Muscle layer of colon (tissue), 2 donors: ENCODE data around the gene NFAT5.
A peak's percentile ranks its signal among the peaks of the same experiment; 100 is the strongest.

ENCODE experiments used
- H3K27ac ChIP-seq: one replicate; pipeline ENCODE4 v1.7.0; 2013; ENCODE audit warnings: low read depth, mild to moderate bottlenecking, low read length, moderate library complexity
- H3K27me3 ChIP-seq, 2 donors: one replicate each; pipeline ENCODE4 v1.7.0; 2013; ENCODE audit warnings: low read length in 2 of 2, mild to moderate bottlenecking in 2 of 2; ENCODE audit not compliant: insufficient read depth in 2 of 2, control insufficient read depth in 1 of 2
- H3K36me3 ChIP-seq: one replicate; pipeline ENCODE4 v1.7.0; 2013; ENCODE audit warnings: mild to moderate bottlenecking, low read length; ENCODE audit not compliant: insufficient read depth
- H3K4me1 ChIP-seq: one replicate; pipeline ENCODE4 v1.7.0; 2013; ENCODE audit warnings: mild to moderate bottlenecking, low read length; ENCODE audit not compliant: insufficient read depth
- H3K4me3 ChIP-seq, 2 donors: one replicate each; pipeline ENCODE4 v1.7.0; 2013; ENCODE audit warnings: low read length in 2 of 2, low read depth in 1 of 2, mild to moderate bottlenecking in 1 of 2, moderate library complexity in 1 of 2
- H3K9ac ChIP-seq: one replicate; pipeline ENCODE4 v1.7.0; 2013; ENCODE audit warnings: low read length
- H3K9me3 ChIP-seq: one replicate; pipeline ENCODE4 v1.7.0; 2013; ENCODE audit warnings: mild to moderate bottlenecking, low read length
- donor health status: abdominal sarcoma.
- donor health status: Adenocarcinoma of cecum.

The NFAT5 gene

GRCh38 chr16:69732101-69732500 is 166.3 kb downstream of the NFAT5 start:
- peaks cover 6% of the 10 kb centered on the region for H3K4me1 ChIP-seq
- no peak overlapping the region for H3K9ac ChIP-seq
- no peaks in the 10 kb centered on the region for H3K27me3 ChIP-seq
- H3K36me3 ChIP-seq = no peaks in the 10 kb centered on the region
- no peak overlapping the region for H3K4me3 ChIP-seq
- no peak overlapping the region for H3K27ac ChIP-seq
- no peaks in the 10 kb centered on the region for H3K9me3 ChIP-seq

GRCh38 chr16:69741519-69741918 is 175.8 kb downstream of the NFAT5 start:
- Histone ChIP-seq H3K4me3 (no peak overlapping the region), H3K27ac (no peak overlapping the region), H3K4me1 (no peaks in the 10 kb centered on the region), H3K27me3 (no peaks in the 10 kb centered on the region), H3K36me3 (peaks cover 54% of the 10 kb centered on the region), H3K9ac (no peak overlapping the region), H3K9me3 (no peaks in the 10 kb centered on the region)

GRCh38 chr16:69741951-69742904 is 176.5 kb downstream of the NFAT5 start:
- Histone ChIP-seq H3K27ac (no peak overlapping the region), H3K36me3 (peaks cover 57% of the 10 kb centered on the region), H3K27me3 (no peaks in the 10 kb centered on the region), H3K4me1 (no peaks in the 10 kb centered on the region), H3K4me3 (no peak overlapping the region), H3K9ac (no peak overlapping the region), H3K9me3 (no peaks in the 10 kb centered on the region)

GRCh38 chr16:69744363-69745231 is 178.8 kb downstream of the NFAT5 start:
- Histone ChIP-seq H3K27ac (no peak overlapping the region), H3K27me3 (no peaks in the 10 kb centered on the region), H3K9me3 (no peaks in the 10 kb centered on the region), H3K36me3 (peaks cover 81% of the 10 kb centered on the region), H3K4me3 (no peak overlapping the region), H3K9ac (no peak overlapping the region), H3K4me1 (no peaks in the 10 kb centered on the region)

GRCh38 chr16:69745232-69745612 is 179.5 kb downstream of the NFAT5 start:
- Histone ChIP-seq H3K9me3 (no peaks in the 10 kb centered on the region), H3K36me3 (peaks cover 80% of the 10 kb centered on the region)

GRCh38 chr16:69745959-69746358 is 180.2 kb downstream of the NFAT5 start:
- Histone ChIP-seq H3K36me3 (peaks cover 81% of the 10 kb centered on the region), H3K27ac (no peak overlapping the region)

More at GRCh38 chr16:69745232-69745612, 179.5 kb downstream of the NFAT5 start:
- Histone ChIP-seq H3K4me1 (no peaks in the 10 kb centered on the region), H3K27ac (no peak overlapping the region), H3K27me3 (no peaks in the 10 kb centered on the region), H3K4me3 (no peak overlapping the region), H3K9ac (no peak overlapping the region)

GRCh38 chr16:69747115-69747514 is 181.3 kb downstream of the NFAT5 start:
- Histone ChIP-seq H3K27me3 (no peaks in the 10 kb centered on the region), H3K9ac (no peak overlapping the region), H3K4me1 (no peaks in the 10 kb centered on the region), H3K36me3 (peaks cover 74% of the 10 kb centered on the region), H3K4me3 (no peak overlapping the region), H3K9me3 (no peaks in the 10 kb centered on the region), H3K27ac (no peak overlapping the region)

More at GRCh38 chr16:69745959-69746358, 180.2 kb downstream of the NFAT5 start:
- no peak overlapping the region for H3K9ac ChIP-seq
- no peaks in the 10 kb centered on the region for H3K9me3 ChIP-seq
- H3K4me1 ChIP-seq = no peaks in the 10 kb centered on the region
- no peak overlapping the region for H3K4me3 ChIP-seq
- no peaks in the 10 kb centered on the region for H3K27me3 ChIP-seq

- peaks cover 10% of the 10 kb centered on the region for H3K4me1 ChIP-seq
- no peaks in the 10 kb centered on the region for H3K27me3 ChIP-seq
- no peak overlapping the region for H3K27ac ChIP-seq
- no peak overlapping the region for H3K4me3 ChIP-seq
- no peak overlapping the region for H3K9ac ChIP-seq
- H3K9me3 ChIP-seq = no peaks in the 10 kb centered on the region
- peaks cover 62% of the 10 kb centered on the region for H3K36me3 ChIP-seq
Observed at GRCh38 chr16:69748694-69749345, 183.1 kb downstream of the NFAT5 start.

- Histone ChIP-seq H3K4me3 (peak overlapping the region; percentile 99 to 100), H3K9me3 (no peaks in the 10 kb centered on the region), H3K4me1 (peaks cover 15% of the 10 kb centered on the region), H3K27ac (peak overlapping the region; percentile 81), H3K9ac (peak overlapping the region; percentile 84), H3K27me3 (no peaks in the 10 kb centered on the region), H3K36me3 (peaks cover 15% of the 10 kb centered on the region)
Observed at GRCh38 chr16:69754143-69754468, 188.3 kb downstream of the NFAT5 start.
